Natural killer cell treated with Interleukin-12 subunit alpha and Interleukin-12 subunit beta and Interleukin-15 and Interleukin-18, amount 100 ng/mL, for 72 hours (primary cell): ENCODE measurements around the gene OSBPL2. TPM values are rescaled to one million over a fixed set of nuclear protein-coding genes. Genes with fewer than 3 reads are reported as not detected.
A peak's percentile ranks its signal among the peaks of the same experiment; 100 is the strongest.

Experiments used
- ATAC-seq, 2 donors: fragments of 150-1000 bp; cut with Tn5 transposase in 1 of 2; sonication (Bioruptor Pico), chemical (Tn5 transposase) in 1 of 2; 2 replicates each; pipeline ENCODE4 v1.10.0; 2021
- DNase-seq: peaks from one replicate; pipeline ENCODE4 v3.0.0; 2022; ENCODE audit warnings: low spot score
- H3K27ac Mint-ChIP-seq, 2 donors: 1 replicate in 1 of 2; 2 replicates in 1 of 2; pipeline ENCODE4 v1.8.0; 2022; ENCODE audit warnings: mixed read lengths in 2 of 2, mild to moderate bottlenecking in 1 of 2, moderate library complexity in 1 of 2
- H3K27me3 Mint-ChIP-seq, 2 donors: 1 replicate in 1 of 2; 2 replicates in 1 of 2; pipeline ENCODE4 v1.8.0; 2022; ENCODE audit warnings: mixed read lengths in 2 of 2
- H3K36me3 Mint-ChIP-seq: one replicate; pipeline ENCODE4 v1.8.0; 2022; ENCODE audit warnings: mixed read lengths
- H3K4me1 Mint-ChIP-seq, 2 donors: 1 replicate in 1 of 2; 2 replicates in 1 of 2; pipeline ENCODE4 v1.8.0; 2022; ENCODE audit warnings: low read depth in 2 of 2, mixed read lengths in 2 of 2, mild to moderate bottlenecking in 1 of 2
- H3K4me3 Mint-ChIP-seq: one replicate; pipeline ENCODE4 v1.8.0; 2022; ENCODE audit warnings: mixed read lengths
- H3K9me3 Mint-ChIP-seq: 2 replicates; pipeline ENCODE4 v1.8.0; 2022; ENCODE audit warnings: mixed read lengths
- total RNA-seq, 2 donors: library from RNA; stranded (reverse); gene quantifications; one replicate each; pipeline ENCODE4 v1.2.3, GENCODE V29; 2022

The OSBPL2 gene
- total RNA-seq, 2 donors from 2014 or later: 38.7 to 47.7 TPM

DNA sequence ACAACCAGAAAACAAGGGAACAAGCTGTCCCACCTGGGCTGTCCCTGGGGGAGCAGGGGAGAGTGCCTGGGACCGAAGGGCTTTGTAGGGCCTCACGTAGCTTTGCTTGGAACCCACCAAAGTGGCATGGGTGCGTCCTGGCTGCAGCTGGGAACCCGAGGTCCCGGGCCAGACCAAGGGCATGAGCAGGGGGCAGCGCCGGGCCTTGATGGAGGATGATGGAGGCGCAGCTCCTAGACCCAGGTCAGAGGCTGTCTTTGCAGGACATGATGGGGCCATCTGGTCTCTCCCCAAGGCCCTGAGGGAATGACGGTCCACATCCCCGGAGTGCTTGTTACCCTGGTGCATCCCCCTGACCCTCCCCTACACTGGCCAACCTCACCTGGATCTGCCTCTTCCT is 7.6 kb upstream of the OSBPL2 start:
- Mint-ChIP-seq H3K9me3 (no peaks in the 10 kb centered on the region), H3K27me3 (peaks cover 3 to 7% of the 10 kb centered on the region in 2 donors), H3K27ac (no peak overlapping the region), H3K4me3 (no peak overlapping the region), H3K36me3 (no peaks in the 10 kb centered on the region), H3K4me1 (no peaks in the 10 kb centered on the region)
- DNase-seq: no peak
- ATAC-seq: no peak

DNA sequence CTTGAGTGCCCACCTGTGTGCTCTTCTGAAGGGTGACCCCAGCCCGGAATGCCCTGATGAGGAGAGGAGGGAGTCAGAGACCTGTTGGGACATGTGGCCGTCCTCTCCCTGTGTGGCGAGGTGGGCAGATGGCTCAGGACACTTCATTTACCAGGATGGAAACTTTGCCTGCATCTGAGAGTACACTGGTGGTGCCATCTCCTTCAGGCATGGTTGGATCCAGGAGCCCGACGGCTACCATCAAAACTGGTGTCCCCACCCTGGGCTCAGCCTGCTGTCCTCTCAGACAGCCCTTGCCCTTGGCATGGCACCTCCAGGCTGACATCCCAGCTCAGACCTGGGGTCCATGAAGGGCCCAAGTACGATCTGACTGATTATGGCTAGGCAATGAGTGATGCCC is 7.0 kb upstream of the OSBPL2 start:
- Mint-ChIP-seq H3K27me3 (peaks cover 3 to 7% of the 10 kb centered on the region in 2 donors), H3K4me1 (no peaks in the 10 kb centered on the region), H3K27ac (no peak overlapping the region), H3K36me3 (no peaks in the 10 kb centered on the region), H3K4me3 (no peak overlapping the region), H3K9me3 (no peaks in the 10 kb centered on the region)
- no peak for DNase-seq
- no peak for ATAC-seq

DNA sequence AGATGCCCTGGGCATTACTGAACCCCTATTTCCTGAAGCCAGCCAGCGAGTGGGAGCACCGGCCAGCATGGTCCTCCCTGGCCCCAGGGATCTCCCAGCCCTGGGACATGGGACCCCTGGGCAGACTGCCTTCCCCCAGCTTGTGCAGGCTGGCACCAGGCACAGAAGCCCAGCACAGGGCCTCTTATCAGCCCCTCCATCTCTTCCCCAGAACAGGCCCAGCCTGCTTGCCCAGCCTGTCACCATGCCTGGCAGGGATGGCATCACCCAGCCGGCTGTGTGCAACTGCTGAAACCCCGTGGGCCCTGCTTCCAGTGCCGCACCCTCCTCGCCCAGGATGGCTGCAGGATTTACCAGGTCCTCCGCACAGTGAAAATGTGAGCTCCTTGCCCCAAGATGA is 6.1 kb upstream of the OSBPL2 start:
- no peaks in the 10 kb centered on the region for H3K9me3 Mint-ChIP-seq
- no peaks in the 10 kb centered on the region for H3K4me1 Mint-ChIP-seq
- DNase-seq: no peak
- H3K4me3 Mint-ChIP-seq: no peak overlapping the region
- no peak overlapping the region for H3K27ac Mint-ChIP-seq
- peaks cover 0 to under 1% of the 10 kb centered on the region in 2 donors for H3K27me3 Mint-ChIP-seq
- H3K36me3 Mint-ChIP-seq: no peaks in the 10 kb centered on the region
- no peak for ATAC-seq

DNA sequence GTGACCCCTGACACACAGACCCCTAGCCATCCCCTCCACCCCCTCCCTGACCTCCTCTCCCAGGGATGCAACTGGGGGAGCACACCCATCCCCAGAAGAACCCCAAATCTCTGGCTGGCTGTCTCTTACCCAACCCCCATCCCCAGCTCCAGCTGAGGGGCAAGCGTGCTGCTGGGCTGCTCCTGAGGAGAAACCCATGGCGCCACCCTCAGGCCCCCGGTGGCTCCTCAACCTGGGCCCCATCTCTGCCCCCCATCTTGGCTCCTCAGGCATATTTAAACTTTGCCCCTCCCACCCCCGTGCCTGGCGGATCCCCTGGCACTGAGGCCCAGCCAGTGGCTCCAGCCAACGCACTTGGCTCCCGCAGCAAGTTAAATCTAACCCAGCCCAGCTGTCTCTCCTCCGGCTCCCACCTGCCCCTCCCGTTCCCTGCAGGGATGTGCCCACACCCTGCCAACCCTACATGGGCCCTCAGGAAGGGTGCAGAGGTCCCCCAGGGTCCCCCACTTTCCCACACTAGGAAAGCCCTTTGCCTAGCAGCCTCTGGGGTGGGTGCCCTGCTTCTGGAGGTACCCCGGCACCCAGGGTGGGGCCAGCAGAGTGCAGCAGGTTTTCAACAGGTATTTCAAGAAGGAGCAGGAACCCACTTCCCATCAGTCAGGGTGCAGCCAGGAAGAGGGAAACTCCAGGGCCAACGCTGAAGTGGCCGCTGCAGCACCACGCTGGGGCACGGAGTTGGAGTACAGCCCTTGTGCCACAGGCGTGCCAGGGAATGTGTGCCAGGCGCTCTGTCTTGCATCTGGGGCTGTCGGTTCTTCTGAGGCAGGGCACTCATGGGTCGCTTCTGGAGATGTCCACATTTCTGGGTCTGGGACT is 5.3 kb upstream of the OSBPL2 start:
- H3K27ac Mint-ChIP-seq: no peak overlapping the region
- DNase-seq (no peak), ATAC-seq (no peak)
- H3K4me3 Mint-ChIP-seq: no peak overlapping the region
- H3K9me3 Mint-ChIP-seq: no peaks in the 10 kb centered on the region
- peaks cover 4 to 5% of the 10 kb centered on the region in 2 donors for H3K4me1 Mint-ChIP-seq
- no peaks in the 10 kb centered on the region for H3K27me3 Mint-ChIP-seq
- H3K36me3 Mint-ChIP-seq: no peaks in the 10 kb centered on the region

DNA sequence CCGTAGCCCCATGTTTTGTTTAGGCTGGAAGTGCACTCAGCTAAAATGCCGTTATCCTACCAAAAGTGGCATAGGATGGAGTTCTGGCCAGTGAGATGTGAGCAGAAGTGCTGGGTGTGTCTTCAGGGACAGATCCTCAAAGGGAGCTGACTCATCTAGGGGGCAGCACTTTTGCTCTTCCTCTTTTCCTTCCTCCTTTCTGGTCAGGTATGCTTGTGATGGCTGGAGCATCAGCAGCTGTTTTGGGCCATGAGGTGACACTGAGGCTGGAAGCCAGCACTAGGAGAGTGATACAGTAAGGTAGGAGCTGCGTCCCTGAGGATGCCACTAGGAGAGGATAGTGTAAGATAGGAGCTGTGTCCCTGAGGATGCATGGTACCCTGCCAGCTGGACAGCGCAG is 4.6 kb upstream of the OSBPL2 start:
- no peak overlapping the region for H3K4me3 Mint-ChIP-seq
- no peaks in the 10 kb centered on the region for H3K27me3 Mint-ChIP-seq
- no peak for DNase-seq
- peaks cover 6 to 7% of the 10 kb centered on the region in 2 donors for H3K4me1 Mint-ChIP-seq
- H3K9me3 Mint-ChIP-seq: no peaks in the 10 kb centered on the region
- no peak overlapping the region for H3K27ac Mint-ChIP-seq
- ATAC-seq: no peak
- H3K36me3 Mint-ChIP-seq: no peaks in the 10 kb centered on the region

DNA sequence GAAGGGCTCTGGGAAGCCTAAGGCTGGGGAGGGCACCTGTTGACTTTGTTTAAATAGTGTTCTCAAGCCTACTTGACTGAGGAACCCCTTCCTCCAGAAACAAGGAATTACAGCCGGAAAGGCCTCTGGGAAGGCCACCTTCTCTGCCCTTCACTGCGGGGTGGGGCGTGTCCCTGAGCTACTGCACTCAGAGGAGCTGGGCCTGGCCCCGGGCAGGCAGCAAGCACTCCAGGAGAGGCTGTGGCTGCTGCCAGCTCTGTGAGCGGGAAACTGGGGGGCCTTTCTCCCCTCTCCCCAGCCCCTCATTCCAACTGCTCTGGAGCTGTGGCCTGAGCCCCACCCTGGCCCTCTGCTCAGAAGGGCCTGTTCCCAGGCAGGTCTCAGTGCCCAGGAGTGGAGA is 4.0 kb upstream of the OSBPL2 start:
- DNase-seq: no peak
- no peak for ATAC-seq
- Mint-ChIP-seq H3K4me3 (no peak overlapping the region), H3K9me3 (no peaks in the 10 kb centered on the region), H3K4me1 (peaks cover 6 to 7% of the 10 kb centered on the region in 2 donors), H3K27ac (no peak overlapping the region), H3K36me3 (no peaks in the 10 kb centered on the region), H3K27me3 (no peaks in the 10 kb centered on the region)

DNA sequence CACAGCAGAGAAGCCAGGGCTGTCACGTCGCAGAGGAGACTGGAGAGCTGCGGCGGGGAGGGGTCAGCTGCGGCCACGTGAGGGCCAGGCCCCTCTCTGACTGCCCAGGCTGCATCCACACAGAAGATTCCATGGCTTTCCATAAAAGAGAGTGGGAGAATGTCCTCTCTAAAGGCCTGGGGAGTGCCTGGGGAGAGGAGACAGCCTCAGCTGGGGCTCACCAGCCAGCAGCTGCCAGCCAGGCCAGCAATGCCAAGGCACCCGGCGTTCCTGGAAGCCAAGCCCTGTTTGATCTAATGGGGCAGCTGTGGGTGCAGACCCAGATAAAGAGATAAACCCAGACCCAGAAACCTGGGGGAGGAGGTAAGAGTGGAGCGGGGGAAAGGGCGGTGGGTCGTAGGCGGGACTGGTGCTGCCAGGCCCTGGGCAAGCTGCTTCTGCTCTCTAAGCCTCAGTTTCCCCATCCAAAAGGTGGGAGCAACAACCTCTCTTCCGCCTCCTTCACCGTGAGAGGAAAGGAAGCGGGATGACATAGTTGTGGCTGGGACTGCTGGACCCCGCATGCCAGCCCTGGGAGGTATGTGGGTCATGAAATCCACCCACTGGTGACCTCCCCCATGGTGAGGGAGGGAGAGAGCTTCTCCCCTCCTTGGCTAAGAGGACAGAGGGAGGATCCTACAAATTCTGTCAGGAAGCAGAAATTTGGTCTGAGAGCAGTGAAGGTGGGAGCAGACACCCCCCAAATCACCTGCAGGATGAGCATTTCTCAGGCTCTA is 3.1 kb upstream of the OSBPL2 start:
- no peak overlapping the region for H3K4me3 Mint-ChIP-seq
- no peaks in the 10 kb centered on the region for H3K9me3 Mint-ChIP-seq
- H3K27ac Mint-ChIP-seq: no peak overlapping the region
- peaks cover 9 to 13% of the 10 kb centered on the region in 2 donors for H3K4me1 Mint-ChIP-seq
- H3K36me3 Mint-ChIP-seq: no peaks in the 10 kb centered on the region
- ATAC-seq (no peak), DNase-seq (no peak)
- H3K27me3 Mint-ChIP-seq: no peaks in the 10 kb centered on the region

DNA sequence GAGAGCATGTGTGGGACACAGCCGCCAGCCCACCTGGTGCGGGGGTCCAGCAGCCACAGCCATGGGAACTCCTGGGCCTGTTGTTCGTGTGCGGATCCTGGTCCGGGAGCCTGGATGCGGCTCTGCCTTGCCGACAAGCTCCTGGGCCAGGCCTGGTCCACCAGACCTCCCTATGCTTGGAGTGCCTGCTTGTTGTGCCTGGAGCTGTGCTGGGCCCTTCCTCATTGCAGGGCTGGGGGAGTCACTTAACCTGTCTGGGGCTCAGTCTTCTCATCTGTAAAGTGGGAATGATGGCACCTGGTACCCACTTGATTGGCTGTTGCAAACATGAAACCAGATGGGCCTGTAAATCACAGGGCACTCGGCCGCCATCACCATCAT is 2.6 kb upstream of the OSBPL2 start:
- H3K36me3 Mint-ChIP-seq: no peaks in the 10 kb centered on the region
- H3K4me3 Mint-ChIP-seq: no peak overlapping the region
- DNase-seq (no peak), ATAC-seq (no peak)
- H3K27ac Mint-ChIP-seq: no peak overlapping the region
- H3K27me3 Mint-ChIP-seq: no peaks in the 10 kb centered on the region
- H3K4me1 Mint-ChIP-seq: peaks cover 11 to 16% of the 10 kb centered on the region in 2 donors
- H3K9me3 Mint-ChIP-seq: no peaks in the 10 kb centered on the region

DNA sequence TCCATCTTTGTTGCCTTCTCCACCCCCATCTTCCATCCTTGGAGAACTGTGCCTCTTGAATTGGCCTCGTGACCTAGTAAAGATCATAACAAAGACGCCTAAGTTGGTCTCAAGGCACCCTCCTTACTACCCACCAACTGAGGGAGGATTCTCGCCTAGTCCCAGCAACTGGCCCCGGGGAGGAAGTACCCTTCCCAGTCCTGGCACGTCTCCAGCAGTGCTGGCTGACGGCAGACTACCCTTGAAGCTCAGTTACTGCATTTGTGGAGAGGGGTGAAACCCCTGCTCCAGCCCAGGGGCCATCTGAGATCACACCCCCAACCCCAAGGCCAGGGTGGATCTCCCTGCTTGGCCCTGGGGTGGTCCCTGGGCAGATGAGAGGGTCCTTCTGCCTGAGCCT is 2.1 kb upstream of the OSBPL2 start:
- Mint-ChIP-seq H3K9me3 (no peaks in the 10 kb centered on the region), H3K4me1 (peaks cover 11 to 16% of the 10 kb centered on the region in 2 donors), H3K27ac (no peak overlapping the region), H3K36me3 (no peaks in the 10 kb centered on the region), H3K27me3 (no peaks in the 10 kb centered on the region), H3K4me3 (no peak overlapping the region)
- no peak for DNase-seq
- no peak for ATAC-seq

DNA sequence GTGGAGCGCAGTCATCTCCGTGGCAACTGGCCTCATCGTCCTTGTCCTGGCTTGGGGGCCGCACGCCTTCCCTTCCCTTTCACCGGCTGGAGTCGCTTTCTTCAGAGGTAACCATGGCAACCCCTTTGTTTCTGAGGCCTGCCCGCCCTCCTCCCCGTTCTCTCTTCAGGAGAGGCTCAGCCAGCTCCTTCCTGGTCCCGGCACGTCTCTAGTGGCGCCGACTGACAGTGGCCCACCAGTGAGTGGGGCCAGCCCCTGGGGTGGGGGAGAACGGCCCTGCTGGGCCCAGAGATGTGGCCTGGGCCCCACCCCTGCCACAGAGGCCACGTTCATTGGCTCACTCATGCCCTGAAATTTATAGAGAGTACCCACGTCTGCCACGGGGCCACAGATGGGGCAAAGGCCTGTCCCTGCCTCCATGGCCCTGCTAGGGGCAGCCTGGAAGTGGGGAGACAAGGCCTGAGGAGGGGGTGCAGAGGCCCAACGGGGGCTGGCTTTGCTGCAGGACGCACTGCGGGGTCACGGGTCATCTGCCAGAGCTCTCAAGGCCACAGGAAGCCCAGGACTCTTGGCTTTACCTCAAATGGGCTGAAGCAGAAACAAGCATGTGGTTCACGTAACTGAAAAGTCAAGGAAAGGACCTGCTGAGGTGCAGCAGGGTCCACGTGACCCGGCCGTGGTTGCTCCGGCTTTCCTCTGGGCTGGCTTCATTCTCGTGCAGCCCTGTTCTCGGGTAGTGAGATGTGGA is 1.4 kb upstream of the OSBPL2 start:
- no peak for DNase-seq
- Mint-ChIP-seq H3K27ac (no peak overlapping the region), H3K27me3 (no peaks in the 10 kb centered on the region)

DNA sequence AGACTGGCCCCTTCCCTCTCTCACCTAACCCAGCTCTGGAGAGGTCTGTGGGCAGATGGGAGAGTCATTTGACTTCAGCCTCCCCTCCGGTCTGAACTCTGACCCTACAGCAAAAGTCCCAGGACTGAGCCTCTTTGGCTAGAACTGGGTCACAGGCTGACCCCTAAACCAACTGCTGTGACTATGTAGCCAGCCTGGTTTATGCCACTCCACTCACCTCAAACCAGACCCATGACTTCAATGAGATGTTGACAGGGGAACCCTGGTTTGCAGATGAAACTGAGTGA is 864 bp upstream of the OSBPL2 start:
- H3K4me1 Mint-ChIP-seq: peaks cover 19 to 27% of the 10 kb centered on the region in 2 donors
- no peaks in the 10 kb centered on the region for H3K36me3 Mint-ChIP-seq
- no peak for ATAC-seq
- peak overlapping the region; percentile 77 for H3K4me3 Mint-ChIP-seq
- no peaks in the 10 kb centered on the region for H3K9me3 Mint-ChIP-seq
- H3K27ac Mint-ChIP-seq: peak overlapping the region; percentile 55 to 76
- H3K27me3 Mint-ChIP-seq: no peaks in the 10 kb centered on the region
- DNase-seq: no peak

More for the DNA sequence above, 1.4 kb upstream of the OSBPL2 start:
- no peaks in the 10 kb centered on the region for H3K9me3 Mint-ChIP-seq
- H3K4me1 Mint-ChIP-seq: peaks cover 17 to 23% of the 10 kb centered on the region in 2 donors
- H3K36me3 Mint-ChIP-seq: no peaks in the 10 kb centered on the region
- ATAC-seq: no peak
- H3K4me3 Mint-ChIP-seq: no peak overlapping the region

DNA sequence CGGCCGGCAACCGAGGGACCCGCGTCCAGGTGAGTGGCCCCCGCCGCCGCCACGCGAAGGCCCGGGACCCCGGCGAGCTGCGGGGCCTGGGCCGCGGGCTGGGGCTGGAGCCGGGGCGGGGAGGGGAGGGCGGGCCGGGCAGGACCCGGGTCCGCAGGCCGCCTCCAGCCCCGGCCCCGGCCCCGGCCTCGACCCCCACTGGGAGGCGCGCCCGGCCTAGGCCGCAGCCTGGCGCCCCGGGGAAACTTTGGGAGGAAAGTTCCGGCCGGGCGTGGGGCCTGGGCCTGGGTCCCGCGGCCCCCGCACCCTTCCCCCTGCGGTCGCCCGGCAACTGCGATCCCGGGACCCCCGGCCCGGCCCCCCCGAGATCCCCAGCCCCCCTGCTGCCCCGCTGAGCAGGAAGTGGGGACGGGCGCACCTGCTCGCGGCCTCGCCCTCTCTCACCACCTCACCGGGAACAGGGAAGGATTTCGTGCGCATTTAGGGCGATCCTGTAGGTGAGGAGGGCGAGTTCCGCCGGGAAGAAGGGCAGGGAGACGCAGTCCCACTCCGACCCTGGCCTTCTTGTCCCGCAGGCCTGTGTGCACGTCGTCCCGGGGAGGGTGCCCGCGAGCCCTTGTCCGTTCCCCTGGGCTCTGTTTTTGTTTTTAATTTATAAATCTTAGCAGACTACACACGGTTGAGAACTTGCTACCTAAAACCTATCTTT is 402 bp downstream of the OSBPL2 start:
- peak overlapping the region; percentile 85 for H3K4me3 Mint-ChIP-seq
- H3K4me1 Mint-ChIP-seq: peaks cover 25 to 32% of the 10 kb centered on the region in 2 donors
- ATAC-seq (peak in 1 of 2 donors; percentile 0), DNase-seq (no peak)
- peak overlapping the region; percentile 62 to 85 for H3K27ac Mint-ChIP-seq
- H3K36me3 Mint-ChIP-seq: no peaks in the 10 kb centered on the region
- H3K27me3 Mint-ChIP-seq: no peaks in the 10 kb centered on the region
- H3K9me3 Mint-ChIP-seq: no peaks in the 10 kb centered on the region

DNA sequence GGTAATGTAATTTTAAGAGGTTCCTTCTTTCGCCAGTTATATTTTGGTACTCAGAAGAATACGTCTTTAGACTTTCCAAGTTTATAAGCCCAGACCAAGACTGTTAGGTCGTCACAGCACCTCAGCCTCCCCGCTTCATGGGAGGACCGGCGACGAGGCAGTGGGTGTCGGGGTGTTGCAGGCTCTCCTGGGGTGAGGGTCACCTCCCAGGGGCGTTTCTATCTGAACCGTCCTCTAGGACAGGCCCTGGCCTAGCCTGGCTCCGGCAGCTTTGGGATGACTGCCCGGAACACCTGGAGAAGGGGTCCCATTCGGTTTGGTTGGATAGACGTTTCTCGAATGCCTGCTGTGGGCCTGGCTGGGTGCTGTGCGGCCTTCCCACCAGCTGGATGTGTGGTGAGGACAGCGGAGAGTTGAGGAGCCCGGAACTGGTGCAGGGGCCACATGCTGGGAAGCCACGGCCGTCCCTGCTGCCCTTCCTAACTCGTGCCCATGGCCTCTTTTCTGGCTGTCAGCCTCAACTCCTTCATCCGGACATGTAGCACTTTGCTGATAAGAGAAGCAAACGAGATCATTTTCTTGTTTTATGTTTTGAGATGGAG is 1.1 kb downstream of the OSBPL2 start:
- ATAC-seq (no peak), DNase-seq (no peak)
- Mint-ChIP-seq H3K27me3 (no peaks in the 10 kb centered on the region), H3K9me3 (no peaks in the 10 kb centered on the region), H3K27ac (peak overlapping the region; percentile 62 to 85), H3K36me3 (no peaks in the 10 kb centered on the region), H3K4me3 (peak overlapping the region; percentile 85), H3K4me1 (peaks cover 32 to 36% of the 10 kb centered on the region in 2 donors)
